Measurements from ENCODE around the gene HSFX4. TPM values are rescaled to one million over a fixed set of nuclear protein-coding genes. Genes with fewer than 3 reads are reported as not detected.
A peak's percentile ranks its signal among the peaks of the same experiment; 100 is the strongest.

HSFX4 gene
- total and polyA plus RNA-seq, 9 of the 15 experiments (the other 6 are each of a cell fraction or from before 2014, with no cell fraction given): 0.10 to 0.24 (median 0.14) TPM; not detected in 6

- TF ChIP-seq CLOCK (CRISPR knock-in tag; IDR thresholded peaks at IDR 0.05; ENCODE audit: borderline replicate concordance): no peak
- TF ChIP-seq CREM (IDR thresholded peaks at IDR 0.05; ENCODE audit: low read depth): peak; percentile 62
- no peak for TF ChIP-seq ILF3 (IDR thresholded peaks at IDR 0.05; ENCODE audit: borderline replicate concordance)
- no peak for TF ChIP-seq ZNF239 (CRISPR knock-in tag; IDR thresholded peaks at IDR 0.05)
- TF ChIP-seq RAD21 (CRISPR knock-in tag; conservative IDR thresholded peaks at IDR 0.05 in 1 of 2, IDR thresholded peaks at IDR 0.05 in 1 of 2): peak; percentile 50 to 63
- 0 out of 2 replicates have a peak, but pooled peaks have one; percentile 19 for TF ChIP-seq ZNF583 (CRISPR knock-in tag; IDR thresholded peaks at IDR 0.05)
- TF ChIP-seq ZNF184 (CRISPR knock-in tag; IDR thresholded peaks at IDR 0.05): no peak
- TF ChIP-seq BCOR (IDR thresholded peaks at IDR 0.05): no peak
- no peak for TF ChIP-seq ZNF408 (CRISPR knock-in tag; IDR thresholded peaks at IDR 0.05; ENCODE audit: low read depth)
- no peak for TF ChIP-seq CBX5 (IDR thresholded peaks at IDR 0.05; ENCODE audit: borderline replicate concordance, low read depth)
- TF ChIP-seq ZBTB7A (IDR thresholded peaks at IDR 0.05; ENCODE audit: borderline replicate concordance, control insufficient read depth, low read depth, low read length): peak; percentile 78; the same call in 1 of the 2 replicates
- TF ChIP-seq ZNF263 (CRISPR knock-in tag; IDR thresholded peaks at IDR 0.05; ENCODE audit: borderline replicate concordance): peak; percentile 80; the same call in 1 of the 2 replicates
- TF ChIP-seq SIN3B (IDR thresholded peaks at IDR 0.05; ENCODE audit: low read depth): 0 out of 2 replicates have a peak, but pooled peaks have one; percentile 47
- no peak for TF ChIP-seq NCOA4 (IDR thresholded peaks at IDR 0.05; ENCODE audit: partially characterized antibody)
- TF ChIP-seq CREB1 (IDR thresholded peaks at IDR 0.05): peak; percentile 67
- TF ChIP-seq CREB1 (CRISPR knock-in tag; IDR thresholded peaks at IDR 0.05): peak; percentile 26; the same call in 1 of the 2 replicates
- no peak for TF ChIP-seq SAP30 (IDR thresholded peaks at IDR 0.05; ENCODE audit: borderline replicate concordance, insufficient read depth, low read depth, low read length, poor library complexity, severe bottlenecking)
- peak; percentile 81 for TF ChIP-seq GABPA (tag; conservative IDR thresholded peaks at IDR 0.05; ENCODE audit: low read depth)
- TF ChIP-seq, protein P1, sequence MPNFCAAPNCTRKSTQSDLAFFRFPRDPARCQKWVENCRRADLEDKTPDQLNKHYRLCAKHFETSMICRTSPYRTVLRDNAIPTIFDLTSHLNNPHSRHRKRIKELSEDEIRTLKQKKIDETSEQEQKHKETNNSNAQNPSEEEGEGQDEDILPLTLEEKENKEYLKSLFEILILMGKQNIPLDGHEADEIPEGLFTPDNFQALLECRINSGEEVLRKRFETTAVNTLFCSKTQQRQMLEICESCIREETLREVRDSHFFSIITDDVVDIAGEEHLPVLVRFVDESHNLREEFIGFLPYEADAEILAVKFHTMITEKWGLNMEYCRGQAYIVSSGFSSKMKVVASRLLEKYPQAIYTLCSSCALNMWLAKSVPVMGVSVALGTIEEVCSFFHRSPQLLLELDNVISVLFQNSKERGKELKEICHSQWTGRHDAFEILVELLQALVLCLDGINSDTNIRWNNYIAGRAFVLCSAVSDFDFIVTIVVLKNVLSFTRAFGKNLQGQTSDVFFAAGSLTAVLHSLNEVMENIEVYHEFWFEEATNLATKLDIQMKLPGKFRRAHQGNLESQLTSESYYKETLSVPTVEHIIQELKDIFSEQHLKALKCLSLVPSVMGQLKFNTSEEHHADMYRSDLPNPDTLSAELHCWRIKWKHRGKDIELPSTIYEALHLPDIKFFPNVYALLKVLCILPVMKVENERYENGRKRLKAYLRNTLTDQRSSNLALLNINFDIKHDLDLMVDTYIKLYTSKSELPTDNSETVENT (CRISPR knock-in tag; IDR thresholded peaks at IDR 0.05): no peak
- TF ChIP-seq CBX1 (IDR thresholded peaks at IDR 0.05; ENCODE audit: low read depth): no peak
- TF ChIP-seq, protein P2, sequence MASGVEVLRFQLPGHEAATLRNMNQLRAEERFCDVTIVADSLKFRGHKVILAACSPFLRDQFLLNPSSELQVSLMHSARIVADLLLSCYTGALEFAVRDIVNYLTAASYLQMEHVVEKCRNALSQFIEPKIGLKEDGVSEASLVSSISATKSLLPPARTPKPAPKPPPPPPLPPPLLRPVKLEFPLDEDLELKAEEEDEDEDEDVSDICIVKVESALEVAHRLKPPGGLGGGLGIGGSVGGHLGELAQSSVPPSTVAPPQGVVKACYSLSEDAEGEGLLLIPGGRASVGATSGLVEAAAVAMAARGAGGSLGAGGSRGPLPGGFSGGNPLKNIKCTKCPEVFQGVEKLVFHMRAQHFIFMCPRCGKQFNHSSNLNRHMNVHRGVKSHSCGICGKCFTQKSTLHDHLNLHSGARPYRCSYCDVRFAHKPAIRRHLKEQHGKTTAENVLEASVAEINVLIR (CRISPR knock-in tag; IDR thresholded peaks at IDR 0.05): 0 out of 2 replicates have a peak, but pooled peaks have one; percentile 18
- peak; percentile 54; the same call in 1 of the 2 replicates for TF ChIP-seq CTBP1 (IDR thresholded peaks at IDR 0.05; ENCODE audit: borderline replicate concordance)
- peak; percentile 37; the same call in 1 of the 2 replicates for TF ChIP-seq GATAD2B (IDR thresholded peaks at IDR 0.05; ENCODE audit: borderline replicate concordance)
Observed at GRCh38 chrX:149881081-149881711, 48.2 kb upstream of the HSFX4 start, which contains the start of gene MAGEA8 (continued).

Measured in K562 (cell line).